NCI-H1105 (cell line): Measurements from ENCODE around the gene TRIM45.
"Not testable (repeated sequence)": the region's sequence is repeated elsewhere in the genome, so short reads cannot be mapped to it uniquely, and the experiment has no call there.

ENCODE experiments used
- DNase-seq: peaks from one replicate; lab custom pipeline; 2025; lab: John Stamatoyannopoulos, UW

Gene TRIM45

DNA sequence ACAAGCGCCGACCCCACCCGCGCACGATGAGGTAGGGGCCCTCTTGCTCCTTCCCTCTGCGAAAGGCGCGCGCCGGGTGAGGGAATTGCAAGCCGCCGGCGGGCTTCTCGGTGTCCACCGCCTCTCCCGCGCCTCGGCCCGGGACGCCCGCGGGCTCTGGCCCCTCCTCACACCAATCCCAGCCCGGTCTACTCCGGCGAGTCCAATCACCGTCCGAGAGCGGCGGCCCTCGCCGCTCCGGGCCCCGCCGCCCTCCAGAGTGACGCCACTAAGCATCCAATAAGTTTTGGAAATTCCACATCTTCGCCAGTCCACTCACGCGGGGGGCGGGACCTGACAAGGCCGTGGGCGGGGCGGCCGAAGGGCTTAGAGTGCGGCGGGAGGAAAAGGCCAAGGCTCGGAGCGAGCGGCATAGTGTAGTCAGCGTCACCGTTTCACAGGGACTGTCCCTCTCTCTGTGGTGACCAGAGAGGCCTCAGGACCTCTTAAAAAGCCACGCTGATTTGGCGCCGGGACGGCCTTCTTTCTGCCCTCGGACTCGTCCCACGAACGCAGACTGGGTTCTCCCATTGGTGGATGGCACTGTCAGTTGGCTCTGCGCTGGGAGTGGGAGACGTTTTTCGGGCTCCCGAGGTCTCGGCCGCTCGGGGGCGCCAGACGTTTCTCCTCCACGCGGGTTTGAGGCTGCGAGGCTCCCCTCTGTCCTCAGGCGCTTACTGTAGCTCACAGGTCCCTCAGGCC lies at the start of gene TRIM45:
Gene TRIM45 (minus strand): TSS at position 161 of the 741 bp plus-strand sequence. CDS start 548 bp downstream, outside the sequence.
- DNase-seq: peak; percentile 85

- no peak for DNase-seq
Measured at GRCh38 chr1:117169871-117170596, 48.5 kb upstream of the TRIM45 start.

- no peak for DNase-seq
Measured at GRCh38 chr1:117167402-117167801, 45.9 kb upstream of the TRIM45 start.

GRCh38 chr1:117166076-117166475 lies 44.5 kb upstream of the TRIM45 start:
- no peak for DNase-seq

DNA sequence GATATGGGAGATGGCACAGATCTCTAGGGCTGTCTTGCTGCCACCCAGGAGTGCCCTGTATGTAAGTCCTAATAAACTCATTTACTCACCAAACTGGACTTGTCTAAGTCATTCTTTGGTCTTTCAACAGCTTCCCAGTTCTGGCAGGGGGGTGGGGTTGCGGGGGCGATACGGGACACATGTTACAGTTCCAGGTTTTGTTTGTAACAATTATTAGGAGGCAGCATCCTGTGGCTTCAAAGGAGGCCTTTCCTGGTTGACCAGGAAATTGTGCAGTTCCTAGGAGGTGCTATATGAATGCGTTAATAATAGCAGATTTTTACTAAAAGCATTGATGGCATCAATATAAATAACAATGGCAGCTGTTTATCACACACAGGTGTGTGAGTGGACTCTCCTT lies 42.7 kb upstream of the TRIM45 start:
- DNase-seq: no peak

GRCh38 chr1:117162816-117163215 lies 41.3 kb upstream of the TRIM45 start:
- no peak for DNase-seq

DNA sequence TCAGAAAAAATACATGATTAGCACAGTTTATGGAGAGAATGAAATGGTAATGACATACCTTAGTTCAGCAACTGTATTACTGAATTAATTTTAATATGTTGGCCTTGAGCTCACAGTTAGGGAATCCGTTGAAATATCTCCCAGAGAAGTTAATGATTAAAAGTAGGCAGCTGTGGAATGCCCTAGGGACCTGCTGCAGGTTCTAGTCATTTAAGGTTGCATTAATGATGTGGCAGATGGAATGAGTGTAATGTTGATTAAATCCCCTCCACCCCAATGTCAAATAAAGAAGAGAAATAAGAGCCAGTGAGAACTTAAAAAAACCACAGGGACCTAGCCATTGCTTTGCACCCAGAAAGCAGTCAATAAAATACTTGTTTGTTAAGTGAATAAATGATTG lies 40.3 kb upstream of the TRIM45 start:
- DNase-seq: no peak

DNA sequence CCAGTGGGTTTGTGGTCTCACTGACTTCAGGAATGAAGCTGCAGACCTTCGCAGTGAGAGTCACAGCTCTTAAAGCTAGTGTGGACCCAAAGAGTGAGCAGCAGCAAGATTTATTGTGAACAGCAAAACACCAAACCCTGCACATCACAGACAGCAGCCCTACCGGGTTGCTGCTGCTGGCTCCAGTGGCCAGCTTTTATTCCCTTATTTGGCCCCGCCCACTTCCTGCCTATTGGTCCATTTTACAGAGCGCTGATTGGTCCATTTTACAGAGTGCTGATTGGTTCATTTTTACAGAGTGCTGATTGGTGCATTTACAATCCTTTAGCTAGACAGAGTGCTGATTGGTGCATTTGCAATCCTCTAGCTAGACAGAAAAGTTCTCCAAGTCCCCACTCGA lies 29.8 kb upstream of the TRIM45 start:
- not testable (repeated sequence) for DNase-seq

- no peak for DNase-seq
Measured at GRCh38 chr1:117150316-117150715, 28.8 kb upstream of the TRIM45 start.

GRCh38 chr1:117147856-117148588 lies 26.5 kb upstream of the TRIM45 start:
- peak; percentile 15 for DNase-seq

GRCh38 chr1:117147341-117147831 lies 25.8 kb upstream of the TRIM45 start:
- no peak for DNase-seq

DNA sequence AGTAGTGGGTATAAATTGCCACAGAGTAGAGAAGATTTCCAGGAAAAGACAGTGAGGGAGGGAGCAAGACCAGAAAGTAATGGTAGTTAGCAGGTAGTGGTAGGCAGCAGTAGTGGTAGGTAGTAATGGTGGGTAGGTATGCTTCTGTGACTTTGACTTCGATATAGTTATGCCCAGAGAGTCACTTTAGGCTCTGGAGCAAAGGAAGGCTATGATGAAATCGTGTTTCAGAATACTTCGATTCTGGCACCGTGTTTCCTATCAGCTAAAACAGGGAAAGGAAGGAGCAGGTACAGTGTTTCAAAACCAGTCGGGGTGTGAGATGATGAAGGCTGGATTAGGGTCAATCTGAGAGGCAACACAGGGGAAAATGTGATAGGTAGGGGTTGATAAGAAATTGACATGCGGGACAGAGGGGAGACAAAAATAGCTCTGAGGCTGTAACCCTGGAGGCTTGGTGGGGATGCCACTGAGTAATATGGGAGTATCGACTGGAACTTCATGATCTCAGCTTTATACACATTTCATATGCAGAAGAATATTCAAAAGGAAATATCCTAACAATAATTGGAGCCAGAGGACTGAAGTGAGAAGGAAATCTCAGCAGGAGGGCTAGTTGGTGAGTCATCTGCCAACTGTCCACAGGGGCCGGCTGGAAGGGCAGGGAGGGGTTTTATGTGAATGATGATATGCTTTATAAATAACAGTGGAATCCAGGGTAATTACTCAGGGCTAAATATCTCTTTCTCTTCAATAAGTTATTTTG lies 25.2 kb upstream of the TRIM45 start:
- DNase-seq: no peak

GRCh38 chr1:117146072-117146471 lies 24.5 kb upstream of the TRIM45 start:
- DNase-seq: no peak

DNA sequence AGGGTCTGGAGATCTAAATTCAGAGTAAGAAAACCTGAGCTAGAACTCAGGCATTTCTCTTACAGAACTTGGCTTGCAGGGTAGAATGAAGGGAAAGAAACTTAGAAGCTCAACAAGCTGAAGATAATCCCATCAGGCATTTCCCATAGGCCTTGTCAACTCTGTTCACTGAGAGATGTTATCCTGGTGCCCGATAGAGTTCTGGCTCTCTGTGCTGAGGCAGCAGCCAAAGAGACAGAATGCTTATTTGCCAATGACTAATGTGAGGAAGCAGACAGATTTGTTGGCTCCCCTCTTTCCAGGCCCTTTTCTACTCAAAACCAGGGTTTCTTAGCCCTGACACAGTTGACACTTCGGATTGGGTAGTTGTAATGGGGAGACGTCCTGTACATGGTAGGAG lies 22.3 kb upstream of the TRIM45 start:
- no peak for DNase-seq

DNA sequence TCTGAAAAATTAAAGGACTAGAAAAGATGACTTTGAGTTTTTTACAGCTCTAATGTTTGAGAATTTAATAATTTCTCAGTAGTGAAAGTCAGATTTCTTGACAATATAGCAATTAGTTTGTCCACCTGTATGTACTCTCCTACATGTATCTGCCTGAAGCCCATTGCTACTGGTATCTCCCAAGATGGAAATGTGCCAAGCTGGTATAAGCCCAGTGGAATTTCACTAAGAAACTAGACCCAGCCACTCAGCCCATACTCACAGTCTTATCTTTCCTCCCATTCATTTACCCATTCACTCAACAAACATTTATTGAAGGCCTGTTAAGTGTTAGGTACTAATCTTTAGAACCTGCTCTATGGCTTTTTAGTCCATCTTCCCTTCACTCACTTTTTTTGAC lies 21.6 kb upstream of the TRIM45 start:
- DNase-seq: no peak

DNA sequence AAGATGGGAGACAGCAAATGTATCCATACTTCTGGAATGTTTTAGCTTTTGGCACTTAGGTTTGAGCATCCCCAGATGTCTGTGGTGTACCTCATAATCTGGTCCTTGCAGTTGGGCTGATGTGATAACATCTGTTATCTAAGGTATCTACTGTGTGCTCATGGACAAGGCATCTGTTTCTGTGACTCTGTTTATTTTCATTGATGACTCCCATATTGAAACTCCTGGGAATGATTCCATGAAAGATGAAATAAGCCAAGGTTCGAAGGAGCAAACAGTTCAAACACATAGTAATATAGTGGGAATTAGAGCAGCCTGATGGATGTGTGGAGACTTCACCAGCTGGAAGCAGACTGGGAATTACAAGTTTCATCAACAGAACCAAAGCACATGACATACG lies 20.7 kb upstream of the TRIM45 start:
- no peak for DNase-seq

GRCh38 chr1:117138561-117138960 lies 17.0 kb upstream of the TRIM45 start:
- no peak for DNase-seq

DNA sequence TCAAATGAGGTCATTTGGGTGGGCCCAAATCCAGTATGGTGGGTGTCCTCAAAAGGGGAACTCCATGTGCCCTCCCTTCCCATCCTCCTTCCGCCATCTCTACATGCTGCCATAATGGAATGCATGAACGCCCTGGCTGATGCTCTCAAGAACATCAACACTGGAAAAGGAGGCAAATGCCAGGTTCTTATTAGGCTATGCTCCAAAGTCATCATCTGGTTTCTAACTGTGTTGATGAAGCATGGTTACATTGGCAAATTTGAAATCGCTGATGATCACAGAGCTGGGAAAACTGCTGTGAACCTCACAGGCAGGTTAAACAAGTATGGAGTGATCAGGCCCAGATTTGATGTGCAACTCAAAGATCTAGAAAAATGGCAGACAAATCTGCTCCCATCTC lies 16.6 kb upstream of the TRIM45 start:
- DNase-seq: no peak

GRCh38 chr1:117137281-117137855 lies 15.8 kb upstream of the TRIM45 start:
- DNase-seq: no peak

GRCh38 chr1:117136749-117137148 lies 15.2 kb upstream of the TRIM45 start:
- no peak for DNase-seq

- DNase-seq: no peak
Measured at GRCh38 chr1:117135329-117135728, 13.8 kb upstream of the TRIM45 start.

DNA sequence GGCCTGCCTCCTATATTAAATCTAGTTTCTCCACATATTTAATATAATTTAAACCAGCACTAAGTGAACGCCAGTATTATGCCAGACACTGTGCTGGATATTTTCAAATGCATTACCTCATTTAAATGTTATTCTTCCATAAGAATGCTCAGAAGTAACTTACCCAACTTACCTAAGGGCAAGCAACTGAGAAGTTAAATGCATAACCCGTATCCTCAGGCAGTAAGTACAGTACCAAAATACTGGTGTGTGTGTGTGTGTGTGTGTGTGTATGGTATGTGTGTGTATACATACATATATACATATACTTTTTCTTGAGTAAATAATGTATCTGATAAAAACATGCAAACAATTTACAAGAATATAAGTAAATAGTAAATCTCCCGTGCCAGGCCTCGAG lies 9.0 kb upstream of the TRIM45 start:
- DNase-seq: no peak
